ENCODE measurements around the gene RAB38. TPM values are rescaled to one million over a fixed set of nuclear protein-coding genes. Genes with fewer than 3 reads are reported as not detected.

RAB38 gene
- total RNA-seq, 3 donors from 2014 or later (not counting 1 experiment from before 2014, with no cell fraction given) = 4.0 to 10.9 (median 5.4) TPM

DNA sequence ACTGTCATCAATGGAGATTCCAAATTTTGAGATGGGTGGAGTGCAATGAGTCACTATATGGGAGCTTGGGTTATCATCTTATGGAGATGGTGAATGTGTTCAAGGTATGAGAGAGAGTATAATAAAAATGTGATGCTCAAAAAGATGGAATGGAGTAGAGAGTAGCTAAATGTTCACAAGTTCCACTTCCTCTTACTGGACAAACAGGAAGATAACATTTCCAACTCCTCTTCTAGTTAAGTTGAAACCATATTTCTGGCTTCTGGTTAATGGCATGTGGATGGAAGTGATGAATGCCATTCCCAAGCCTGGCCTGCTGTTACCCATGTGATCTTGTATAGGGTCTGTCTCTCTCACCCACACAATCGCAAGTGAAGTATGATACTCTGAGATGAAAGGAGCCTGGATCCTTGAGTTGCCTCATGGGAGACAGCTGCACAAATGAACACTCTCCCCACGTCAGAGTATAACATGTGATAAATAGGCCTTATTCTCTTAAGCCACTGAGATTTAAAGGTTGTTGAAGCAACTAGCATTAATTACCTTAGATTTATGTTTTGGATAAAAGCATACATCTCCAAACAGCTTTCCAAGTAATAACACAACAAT lies 111.0 kb downstream of the RAB38 start:
- TF ChIP-seq, protein P1, sequence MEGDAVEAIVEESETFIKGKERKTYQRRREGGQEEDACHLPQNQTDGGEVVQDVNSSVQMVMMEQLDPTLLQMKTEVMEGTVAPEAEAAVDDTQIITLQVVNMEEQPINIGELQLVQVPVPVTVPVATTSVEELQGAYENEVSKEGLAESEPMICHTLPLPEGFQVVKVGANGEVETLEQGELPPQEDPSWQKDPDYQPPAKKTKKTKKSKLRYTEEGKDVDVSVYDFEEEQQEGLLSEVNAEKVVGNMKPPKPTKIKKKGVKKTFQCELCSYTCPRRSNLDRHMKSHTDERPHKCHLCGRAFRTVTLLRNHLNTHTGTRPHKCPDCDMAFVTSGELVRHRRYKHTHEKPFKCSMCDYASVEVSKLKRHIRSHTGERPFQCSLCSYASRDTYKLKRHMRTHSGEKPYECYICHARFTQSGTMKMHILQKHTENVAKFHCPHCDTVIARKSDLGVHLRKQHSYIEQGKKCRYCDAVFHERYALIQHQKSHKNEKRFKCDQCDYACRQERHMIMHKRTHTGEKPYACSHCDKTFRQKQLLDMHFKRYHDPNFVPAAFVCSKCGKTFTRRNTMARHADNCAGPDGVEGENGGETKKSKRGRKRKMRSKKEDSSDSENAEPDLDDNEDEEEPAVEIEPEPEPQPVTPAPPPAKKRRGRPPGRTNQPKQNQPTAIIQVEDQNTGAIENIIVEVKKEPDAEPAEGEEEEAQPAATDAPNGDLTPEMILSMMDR (IDR thresholded peaks at IDR 0.05) = no peak
- Mint-ChIP-seq H3K27me3 (ENCODE audit: low read depth in 2 of 2) (peaks cover 2 to 9% of the 10 kb centered on the region in 2 donors), H3K4me3 (no peak overlapping the region), H3K36me3 (no peaks in the 10 kb centered on the region), H3K4me1 (no peaks in the 10 kb centered on the region), H3K9me3 (no peaks in the 10 kb centered on the region), H3K27ac (no peak overlapping the region)
- Histone ChIP-seq H3K36me3 (ENCODE audit: control insufficient read depth, insufficient read depth, low read length) (no peaks in the 10 kb centered on the region), H3K4me1 (ENCODE audit: control insufficient read depth, insufficient read depth, low read length) (no peaks in the 10 kb centered on the region), H3K9me3 (ENCODE audit: control insufficient read depth, insufficient read depth, low read length) (no peaks in the 10 kb centered on the region), H3K4me3 (ENCODE audit: low read length) (no peak overlapping the region), H3K27me3 (ENCODE audit: control insufficient read depth, insufficient read depth, low read length) (no peaks in the 10 kb centered on the region), H3K27ac (ENCODE audit: low read length) (no peak overlapping the region)
- intact Hi-C loops (cut with micrococcal nuclease) = no loop called here
- ATAC-seq = no peak
- DNase-seq = no peak
- WGBS (ENCODE audit: insufficient coverage) = 100% methylated on average over 1 of the region's 2 CpGs

Other genes with a start within 250 kb of the RAB38 start
- gene CTSC, start 162.3 kb upstream of the RAB38 start, total RNA-seq = 100 to 1,000 TPM; 182 to 275 (median 227) TPM